GM10248 (cell line): ENCODE measurements around the gene TOMM20.
"Not testable (repeated sequence)": the region's sequence is repeated elsewhere in the genome, so short reads cannot be mapped to it uniquely, and the experiment has no call there.

Experiments used
- CTCF ChIA-PET: fragments of 300-600 bp; sonication (Branson Sonifier 250); formaldehyde crosslinking; extraction: SDS; loops from one replicate; lab custom pipeline; 2021; ENCODE audit warnings: antibody characterized with exemption; lab: Yijun Ruan, JAX
- POLR2A ChIA-PET: fragments of 350-650 bp; sonication (Branson Sonifier 250); formaldehyde crosslinking; extraction: SDS; loops from one replicate; lab custom pipeline; 2020; ENCODE audit warnings: antibody characterized with exemption; lab: Yijun Ruan, JAX
- DNase-seq: peaks from one replicate; pipeline ENCODE4 v3.0.0; 2012; ENCODE audit errors: extremely low spot score
- TF ChIP-seq, protein P1 (sequence below): IDR thresholded peaks from 2 replicates; pipeline ENCODE4 v1.5.1; 2012; ENCODE audit warnings: mild to moderate bottlenecking, low read depth; ENCODE audit errors: extremely low read depth, missing control alignments, control extremely low read depth

Gene TOMM20

DNA sequence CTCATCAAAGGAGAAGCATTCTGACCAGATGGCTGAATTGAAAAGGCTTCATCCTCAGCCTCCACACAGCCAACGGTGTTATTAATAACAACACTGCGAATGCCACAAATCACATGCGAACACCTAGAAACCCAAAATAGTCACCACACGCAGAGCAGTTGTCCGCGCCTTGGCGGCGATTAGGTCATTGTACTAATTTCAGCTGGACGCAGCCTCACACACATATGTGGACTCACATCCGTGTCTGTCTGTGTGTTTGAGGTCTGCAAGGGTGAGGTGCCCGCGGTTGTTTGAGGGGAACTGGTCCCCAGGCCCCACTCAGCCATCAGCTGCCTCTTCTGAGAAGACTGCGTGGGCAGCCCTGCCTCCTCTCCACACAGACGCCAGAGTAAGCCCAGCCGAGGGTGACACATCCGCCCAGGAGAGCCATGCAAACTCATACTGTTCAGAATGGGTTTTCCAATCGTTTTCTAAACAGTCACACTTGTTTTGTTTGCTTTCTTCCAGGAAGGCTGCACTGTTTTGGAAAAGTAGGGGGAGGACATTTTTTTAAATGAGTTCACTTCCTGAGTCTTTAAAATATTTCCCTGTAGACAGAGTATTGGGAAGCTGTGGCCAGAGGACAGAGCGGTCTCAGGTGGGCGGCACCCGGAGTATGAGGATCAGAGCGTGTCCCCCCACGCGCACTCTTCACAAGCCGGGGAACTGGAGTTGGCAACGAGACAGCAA, 53.4 kb downstream of the TOMM20 start:
- ChIA-PET CTCF (interaction anchor here (1.1 to 4.9 kb wide), 3 partner anchors 8 to 82 kb away, joined by 3 to 30 read pairs (median 5); no protein-coding TSS in a partner anchor), POLR2A (interaction anchor here (0.6 to 3.7 kb wide), 13 partner anchors 24 to 580 kb away, joined by 3 to 22 read pairs (median 4); partner anchors contain the start of gene IRF2BP2)
- peak; percentile 81 for DNase-seq
- TF ChIP-seq, protein P1, sequence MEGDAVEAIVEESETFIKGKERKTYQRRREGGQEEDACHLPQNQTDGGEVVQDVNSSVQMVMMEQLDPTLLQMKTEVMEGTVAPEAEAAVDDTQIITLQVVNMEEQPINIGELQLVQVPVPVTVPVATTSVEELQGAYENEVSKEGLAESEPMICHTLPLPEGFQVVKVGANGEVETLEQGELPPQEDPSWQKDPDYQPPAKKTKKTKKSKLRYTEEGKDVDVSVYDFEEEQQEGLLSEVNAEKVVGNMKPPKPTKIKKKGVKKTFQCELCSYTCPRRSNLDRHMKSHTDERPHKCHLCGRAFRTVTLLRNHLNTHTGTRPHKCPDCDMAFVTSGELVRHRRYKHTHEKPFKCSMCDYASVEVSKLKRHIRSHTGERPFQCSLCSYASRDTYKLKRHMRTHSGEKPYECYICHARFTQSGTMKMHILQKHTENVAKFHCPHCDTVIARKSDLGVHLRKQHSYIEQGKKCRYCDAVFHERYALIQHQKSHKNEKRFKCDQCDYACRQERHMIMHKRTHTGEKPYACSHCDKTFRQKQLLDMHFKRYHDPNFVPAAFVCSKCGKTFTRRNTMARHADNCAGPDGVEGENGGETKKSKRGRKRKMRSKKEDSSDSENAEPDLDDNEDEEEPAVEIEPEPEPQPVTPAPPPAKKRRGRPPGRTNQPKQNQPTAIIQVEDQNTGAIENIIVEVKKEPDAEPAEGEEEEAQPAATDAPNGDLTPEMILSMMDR, result no peak

DNA sequence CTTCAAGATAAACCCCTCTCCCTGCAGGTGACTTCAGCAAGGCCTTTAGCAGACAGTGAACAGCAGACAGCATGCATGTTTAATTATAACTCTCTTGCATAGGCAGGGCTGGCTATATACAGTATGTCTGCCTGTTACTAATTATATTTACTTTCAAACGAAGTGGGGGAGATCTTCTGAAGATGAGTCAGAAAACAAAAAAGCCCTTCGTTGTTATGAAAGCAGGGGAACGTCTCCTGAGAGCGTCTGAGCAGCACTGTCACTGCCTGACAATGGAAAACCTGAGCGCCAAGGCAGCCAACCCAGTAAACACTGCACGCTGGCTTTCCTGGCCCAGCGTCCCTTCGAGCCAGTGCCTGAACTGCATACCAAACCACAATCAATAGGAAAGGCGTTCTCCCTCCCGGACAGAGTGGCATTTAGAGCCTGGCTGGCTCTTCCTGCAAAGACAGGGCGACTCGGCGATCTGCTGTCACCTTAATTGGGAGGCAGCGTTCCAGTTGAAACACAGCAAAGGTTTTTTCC, 54.1 kb downstream of the TOMM20 start:
- DNase-seq, result peak; percentile 69
- ChIA-PET POLR2A (interaction anchor here (0.6 to 3.7 kb wide), 15 partner anchors 24 to 580 kb away, joined by 3 to 22 read pairs (median 4); partner anchors contain the start of gene IRF2BP2), CTCF (interaction anchor here (0.7 to 4.9 kb wide), 4 partner anchors 9 to 103 kb away, joined by 3 to 30 read pairs (median 6); no protein-coding TSS in a partner anchor)
- TF ChIP-seq, protein P1, result no peak

DNA sequence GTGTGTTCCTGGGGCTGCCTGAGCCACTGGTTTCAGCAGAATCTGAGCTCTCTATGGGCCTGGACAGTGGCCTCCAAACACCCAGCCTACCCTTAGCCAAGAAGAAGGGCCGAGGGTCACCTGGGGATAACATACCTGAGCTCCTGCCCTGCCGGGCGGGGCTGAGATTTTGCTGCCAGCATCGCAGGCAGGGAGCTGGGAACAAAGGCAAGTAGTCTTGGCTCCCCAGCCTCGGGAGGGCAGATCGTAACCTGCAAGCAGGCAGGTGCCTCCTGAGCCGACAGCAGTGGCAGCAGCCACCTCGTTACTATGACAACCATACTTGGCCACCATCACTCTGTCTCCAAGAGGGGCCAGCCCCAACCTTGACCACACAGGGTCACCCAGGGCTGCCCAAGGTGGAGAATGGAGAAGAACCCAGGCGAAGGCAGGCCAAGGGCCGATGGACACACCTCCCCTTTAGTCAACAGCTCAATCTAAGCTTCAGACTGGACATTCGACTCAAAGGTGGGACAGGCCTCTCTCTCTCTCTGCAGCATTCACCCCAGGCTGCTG, 54.6 kb downstream of the TOMM20 start:
- DNase-seq, result no peak
- TF ChIP-seq, protein P1, result no peak
- ChIA-PET CTCF (interaction anchor here (0.7 to 4.9 kb wide), 5 partner anchors 10 to 102 kb away, joined by 3 to 30 read pairs (median 3); no protein-coding TSS in a partner anchor), POLR2A (interaction anchor here (0.9 to 1.6 kb wide), 5 partner anchors 23 to 62 kb away, joined by 3 to 6 read pairs (median 5); no protein-coding TSS in a partner anchor)

DNA sequence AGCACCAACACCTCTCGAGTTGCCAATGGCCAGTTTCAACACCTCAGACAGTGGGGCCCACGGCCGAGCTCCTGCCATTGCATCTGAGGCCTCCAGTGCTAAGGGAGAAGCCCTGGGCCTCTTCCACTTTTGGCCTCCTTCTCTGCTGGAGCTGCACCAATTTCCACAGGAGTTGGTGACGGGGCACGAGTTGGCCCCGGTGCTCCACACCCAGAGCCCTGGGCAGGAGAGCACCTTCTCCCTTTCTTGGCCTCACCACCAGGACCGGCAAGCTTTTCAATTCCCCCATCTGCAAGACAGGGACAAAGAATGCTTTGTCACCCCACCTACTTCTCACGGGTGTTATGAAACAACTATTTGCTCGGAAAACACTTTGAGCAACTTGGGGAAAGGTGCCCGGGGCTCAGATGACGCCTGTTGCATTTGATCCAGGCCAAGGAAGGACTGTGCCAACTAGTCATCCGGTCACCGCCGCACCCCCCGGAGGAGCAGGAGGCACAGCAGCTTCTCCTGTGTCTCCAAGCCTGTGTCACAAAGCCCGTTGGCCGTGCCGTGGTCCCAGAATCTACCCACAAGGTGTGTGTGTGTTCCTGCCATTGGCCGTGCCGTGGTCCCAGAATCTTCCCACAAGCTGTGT, 55.2 kb downstream of the TOMM20 start:
- no peak for DNase-seq
- TF ChIP-seq, protein P1, result no peak
- POLR2A ChIA-PET, result interaction anchor here (0.9 to 1.6 kb wide), 5 partner anchors 22 to 61 kb away, joined by 3 to 6 read pairs (median 5); no protein-coding TSS in a partner anchor

DNA sequence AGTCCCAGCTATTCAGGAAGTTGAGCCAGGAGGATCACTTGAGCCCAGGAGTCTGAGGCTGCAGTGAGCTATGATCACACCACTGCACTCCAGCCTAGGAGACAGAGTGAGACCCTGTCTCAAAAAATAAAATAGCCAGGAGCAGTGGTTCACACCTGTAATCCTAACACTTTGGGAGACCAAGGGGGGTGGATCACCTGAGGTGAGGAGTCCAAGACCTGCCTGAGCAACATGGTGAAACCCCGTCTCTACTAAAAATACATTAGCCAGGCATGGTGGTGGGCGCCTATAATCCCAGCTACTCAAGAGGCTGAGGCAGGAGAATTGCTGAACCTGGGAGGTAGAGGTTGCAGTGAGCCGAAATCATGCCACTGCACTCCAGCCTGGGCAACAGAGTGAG, 56.1 kb downstream of the TOMM20 start:
- CTCF ChIA-PET, result interaction anchor here (1.4 to 4.9 kb wide), 5 partner anchors 11 to 55 kb away, joined by 3 to 30 read pairs (median 5); no protein-coding TSS in a partner anchor
- DNase-seq, POLR2A ChIA-PET: not testable (repeated sequence)

More for the DNA sequence above, 55.2 kb downstream of the TOMM20 start:
- CTCF ChIA-PET, result interaction anchor here (0.7 to 4.9 kb wide), 7 partner anchors 10 to 102 kb away, joined by 3 to 30 read pairs (median 3); no protein-coding TSS in a partner anchor

DNA sequence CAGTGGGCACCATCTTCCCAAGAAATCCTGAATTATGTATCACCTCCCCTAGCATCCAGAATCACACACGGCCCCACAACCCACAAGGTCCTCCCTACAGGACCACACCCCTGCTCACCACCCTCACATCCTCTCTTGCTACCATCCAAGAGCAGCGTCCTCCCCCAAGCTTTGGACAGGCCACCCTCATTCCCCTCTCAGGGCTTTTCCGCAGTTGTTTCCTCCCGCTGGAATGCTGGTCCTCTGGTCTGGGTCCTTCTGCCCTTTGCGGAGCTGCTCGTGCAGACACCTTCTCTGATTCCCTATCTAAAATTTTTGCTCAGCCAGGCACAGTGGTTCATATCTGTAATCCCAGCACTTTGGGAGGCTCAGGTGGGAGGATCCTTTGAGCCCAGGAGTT, 56.5 kb downstream of the TOMM20 start:
- no peak for DNase-seq
- ChIA-PET CTCF (interaction anchor here (1.4 to 4.9 kb wide), 4 partner anchors 11 to 49 kb away, joined by 3 to 30 read pairs (median 6); no protein-coding TSS in a partner anchor), POLR2A (no interaction called here)
- TF ChIP-seq, protein P1, result no peak
